ENCODE data around the gene IL36B. TPM values are rescaled to one million over a fixed set of nuclear protein-coding genes. Genes with fewer than 3 reads are reported as not detected.

IL36B gene
- polyA plus RNA-seq, 1 donor (not counting 4 experiments of a cell fraction or from before 2014, with no cell fraction given): 0.21 TPM

- no peaks in the 10 kb centered on the region for H4K20me1 ChIP-seq (ENCODE audit: control insufficient read depth, extremely low read depth, insufficient read depth, low read length)
- FAIRE-seq (peak; percentile 70), DNase-seq (ENCODE audit: low read depth, low spot score) (peak; percentile 44)
- no peak overlapping the region for H3K27ac ChIP-seq (ENCODE audit: control insufficient read depth, insufficient read depth, low read length)
- H2AFZ ChIP-seq (ENCODE audit: control insufficient read depth, low read length): no peak overlapping the region
- H3K4me2 ChIP-seq (ENCODE audit: control insufficient read depth, extremely low read depth, insufficient read depth, low read depth, low read length): no peak overlapping the region
- H3K4me3 ChIP-seq (ENCODE audit: control insufficient read depth in 2 of 3, extremely low read depth in 1 of 3, insufficient read depth in 2 of 3, low read depth in 1 of 3, low read length in 3 of 3): no peak overlapping the region
- no peaks in the 10 kb centered on the region for H3K27me3 ChIP-seq (ENCODE audit: control insufficient read depth, extremely low read depth, insufficient read depth, low read length)
- peaks cover 7% of the 10 kb centered on the region for H3K4me1 ChIP-seq (ENCODE audit: control insufficient read depth, extremely low read depth, insufficient read depth, low read length)
- dilution Hi-C loops (cut with MboI; ENCODE audit: extremely low pct_ligation_motif_present, low sequenced_read_pairs): no loop called here
- H3K79me2 ChIP-seq (ENCODE audit: control insufficient read depth, insufficient read depth, low read length): no peaks in the 10 kb centered on the region
- H3K36me3 ChIP-seq (ENCODE audit: control insufficient read depth in 2 of 2, extremely low read depth in 1 of 2, insufficient read depth in 2 of 2, low read length in 2 of 2): no peaks in the 10 kb centered on the region
- no peaks in the 10 kb centered on the region for H3K9me3 ChIP-seq (ENCODE audit: control insufficient read depth, low read depth, low read length)
- no peaks in the 10 kb centered on the region for H3K9me1 ChIP-seq (ENCODE audit: control insufficient read depth, extremely low read depth, insufficient read depth, low read length)
- H3K9ac ChIP-seq (ENCODE audit: control insufficient read depth, extremely low read depth, insufficient read depth, low read length): no peak overlapping the region
- TF ChIP-seq EZH2 (IDR thresholded peaks at IDR 0.05; ENCODE audit: low read length): no peak
- no peak for TF ChIP-seq CTCF (optimal IDR thresholded peaks at IDR 0.05 in 1 of 3, IDR thresholded peaks at IDR 0.05 in 1 of 3, conservative IDR thresholded peaks at IDR 0.05 in 1 of 3; ENCODE audit: extremely low read depth in 1 of 3, insufficient read depth in 2 of 3, low read length in 3 of 3)
These were observed 40.0 kb downstream of the IL36B start for GRCh38 chr2:113012436-113013335.

GRCh38 chr2:113011108-113011507 is 41.6 kb downstream of the IL36B start:
- H3K9me1 ChIP-seq (ENCODE audit: control insufficient read depth, extremely low read depth, insufficient read depth, low read length): no peaks in the 10 kb centered on the region
- H3K9ac ChIP-seq (ENCODE audit: control insufficient read depth, extremely low read depth, insufficient read depth, low read length): no peak overlapping the region
- H3K4me2 ChIP-seq (ENCODE audit: control insufficient read depth, extremely low read depth, insufficient read depth, low read depth, low read length): no peak overlapping the region
- H3K79me2 ChIP-seq (ENCODE audit: control insufficient read depth, insufficient read depth, low read length): no peaks in the 10 kb centered on the region
- no peak overlapping the region for H3K27ac ChIP-seq (ENCODE audit: control insufficient read depth, insufficient read depth, low read length)
- H3K4me3 ChIP-seq (ENCODE audit: control insufficient read depth in 2 of 3, extremely low read depth in 1 of 3, insufficient read depth in 2 of 3, low read depth in 1 of 3, low read length in 3 of 3): no peak overlapping the region
- TF ChIP-seq EZH2 (IDR thresholded peaks at IDR 0.05; ENCODE audit: low read length): no peak
- no peak for TF ChIP-seq CTCF (optimal IDR thresholded peaks at IDR 0.05 in 1 of 3, IDR thresholded peaks at IDR 0.05 in 1 of 3, conservative IDR thresholded peaks at IDR 0.05 in 1 of 3; ENCODE audit: extremely low read depth in 1 of 3, insufficient read depth in 2 of 3, low read length in 3 of 3)
- H3K27me3 ChIP-seq (ENCODE audit: control insufficient read depth, extremely low read depth, insufficient read depth, low read length): no peaks in the 10 kb centered on the region
- no peak for DNase-seq (ENCODE audit: low read depth, low spot score)
- no peak overlapping the region for H2AFZ ChIP-seq (ENCODE audit: control insufficient read depth, low read length)
- no peaks in the 10 kb centered on the region for H3K36me3 ChIP-seq (ENCODE audit: control insufficient read depth in 2 of 2, extremely low read depth in 1 of 2, insufficient read depth in 2 of 2, low read length in 2 of 2)
- no peaks in the 10 kb centered on the region for H3K9me3 ChIP-seq (ENCODE audit: control insufficient read depth, low read depth, low read length)
- dilution Hi-C loops (cut with MboI; ENCODE audit: extremely low pct_ligation_motif_present, low sequenced_read_pairs): no loop called here
- peaks cover 7% of the 10 kb centered on the region for H3K4me1 ChIP-seq (ENCODE audit: control insufficient read depth, extremely low read depth, insufficient read depth, low read length)
- H4K20me1 ChIP-seq (ENCODE audit: control insufficient read depth, extremely low read depth, insufficient read depth, low read length): no peaks in the 10 kb centered on the region
- no peak for FAIRE-seq
